ENCODE measurements around the gene ZIC5.

The ZIC5 gene

GRCh38 chr13:99987154-99988019 lies 15.8 kb upstream of the ZIC5 start:
- no peak for TF ChIP-seq CTCF (IDR thresholded peaks at IDR 0.05; ENCODE audit: control extremely low read depth, extremely low read depth, low read depth, missing control alignments)
- no peak for DNase-seq (ENCODE audit: extremely low spot score)
- CTCF ChIA-PET, result interaction anchor here (1.2 to 1.6 kb wide), 2 partner anchors 13 to 527 kb away, joined by 3 to 5 read pairs; no protein-coding TSS in a partner anchor
- POLR2A ChIA-PET, result no interaction called here

GRCh38 chr13:99986741-99987140 lies 15.2 kb upstream of the ZIC5 start:
- CTCF ChIA-PET, result interaction anchor here (0.6 to 1.6 kb wide), 4 partner anchors 13 to 1869 kb away, joined by 3 to 5 read pairs (median 3); no protein-coding TSS in a partner anchor
- TF ChIP-seq CTCF (IDR thresholded peaks at IDR 0.05; ENCODE audit: control extremely low read depth, extremely low read depth, low read depth, missing control alignments), result no peak
- no peak for DNase-seq (ENCODE audit: extremely low spot score)
- POLR2A ChIA-PET, result no interaction called here

GRCh38 chr13:99985886-99986527 lies 14.4 kb upstream of the ZIC5 start:
- DNase-seq (ENCODE audit: extremely low spot score), result no peak
- ChIA-PET POLR2A (no interaction called here), CTCF (interaction anchor here (0.6 to 1.6 kb wide), 3 partner anchors 12 to 1869 kb away, joined by 3 read pairs; no protein-coding TSS in a partner anchor)

GRCh38 chr13:99985241-99985874 lies 13.8 kb upstream of the ZIC5 start:
- ChIA-PET CTCF (no interaction called here), POLR2A (no interaction called here)
- no peak for TF ChIP-seq CTCF (IDR thresholded peaks at IDR 0.05; ENCODE audit: control extremely low read depth, extremely low read depth, low read depth, missing control alignments)
- DNase-seq (ENCODE audit: extremely low spot score), result no peak

More at GRCh38 chr13:99985886-99986527, 14.4 kb upstream of the ZIC5 start:
- TF ChIP-seq CTCF (IDR thresholded peaks at IDR 0.05; ENCODE audit: control extremely low read depth, extremely low read depth, low read depth, missing control alignments), result no peak

GRCh38 chr13:99984461-99985240 lies 13.1 kb upstream of the ZIC5 start:
- ChIA-PET CTCF (no interaction called here), POLR2A (no interaction called here)
- DNase-seq (ENCODE audit: extremely low spot score), result no peak
- no peak for TF ChIP-seq CTCF (IDR thresholded peaks at IDR 0.05; ENCODE audit: control extremely low read depth, extremely low read depth, low read depth, missing control alignments)
